HepG2 (cell line): ENCODE measurements around the gene MBOAT7. TPM values are rescaled to one million over a fixed set of nuclear protein-coding genes. Genes with fewer than 3 reads are reported as not detected.

ENCODE experiments used
- FOXA3 ChIP-seq: IDR thresholded peaks from 2 replicates; pipeline ENCODE4 v1.6.1; 2016; ENCODE audit warnings: missing genetic modification reagents, missing compliant biosample characterization
- HDAC1 ChIP-seq: sonication (generic); formaldehyde crosslinking; IDR thresholded peaks from 2 replicates; pipeline ENCODE4 v1.5.1; 2020; ENCODE audit warnings: mild to moderate bottlenecking, missing genetic modification reagents
- HNRNPK ChIP-seq: fragments of 200-400 bp; formaldehyde crosslinking; IDR thresholded peaks from 2 replicates; pipeline ENCODE4 v1.6.1; 2018; ENCODE audit warnings: low read length, low read depth, moderate library complexity, mild to moderate bottlenecking; ENCODE audit not compliant: poor library complexity, severe bottlenecking
- IRF2 ChIP-seq: IDR thresholded peaks from 2 replicates; pipeline ENCODE4 v1.6.1; 2018; ENCODE audit warnings: missing genetic modification reagents, missing compliant biosample characterization
- MEIS1 ChIP-seq: sonication (generic); formaldehyde crosslinking; IDR thresholded peaks from 2 replicates; pipeline ENCODE4 v1.9.0; 2021; ENCODE audit warnings: mild to moderate bottlenecking, missing genetic modification reagents, moderate library complexity, borderline replicate concordance
- REL ChIP-seq: sonication (generic); formaldehyde crosslinking; conservative IDR thresholded peaks from 2 replicates; pipeline ENCODE4 v1.8.0; 2022; ENCODE audit warnings: mild to moderate bottlenecking, missing genetic modification reagents, moderate library complexity
- REPIN1 ChIP-seq: sonication (generic); formaldehyde crosslinking; IDR thresholded peaks from 2 replicates; pipeline ENCODE4 v1.8.0; 2022; ENCODE audit warnings: missing genetic modification reagents, low read depth, mild to moderate bottlenecking, borderline replicate concordance
- SRY ChIP-seq: sonication (generic); formaldehyde crosslinking; IDR thresholded peaks from 2 replicates; pipeline ENCODE4 v1.8.0; 2022; ENCODE audit warnings: mild to moderate bottlenecking, missing genetic modification reagents
- ZEB1 ChIP-seq: IDR thresholded peaks from 2 replicates; pipeline ENCODE4 v1.6.1; 2012; ENCODE audit warnings: mild to moderate bottlenecking, low read depth, inconsistent platforms; ENCODE audit not compliant: insufficient replicate concordance
- ZKSCAN8 ChIP-seq: IDR thresholded peaks from 2 replicates; pipeline ENCODE4 v1.6.1; 2016; ENCODE audit warnings: borderline replicate concordance, missing genetic modification reagents, missing compliant biosample characterization
- ZNF558 ChIP-seq: sonication (generic); formaldehyde crosslinking; IDR thresholded peaks from 2 replicates; pipeline ENCODE4 v1.9.0; 2022; ENCODE audit warnings: mild to moderate bottlenecking, missing genetic modification reagents, borderline replicate concordance
- ZNF841 ChIP-seq: sonication (generic); formaldehyde crosslinking; IDR thresholded peaks from 2 replicates; pipeline ENCODE4 v1.8.1; 2023; ENCODE audit warnings: missing genetic modification reagents, borderline replicate concordance
- polyA plus RNA-seq, 8 experiments: library from polyadenylated mRNA; depleted of rRNA in 3 of 8; stranded (reverse) in 7 of 8; unstranded in 1 of 8; fragments of >200 nt; fragmentation: Illumina TruSeq in 4 of 8; extraction: Trizol in 4 of 8; gene quantifications; 2 replicates each; pipeline versions ENCODE4 v1.2.1 to v1.2.3, GENCODE V29; 2011 to 2016; ENCODE audit warnings: low read depth in 4 of 8, missing spikeins in 1 of 8, mixed read lengths in 1 of 8; ENCODE audit not compliant: insufficient read depth in 1 of 8
- total RNA-seq, 5 experiments: library from RNA; depleted of rRNA; stranded (reverse); fragments of >200 nt; fragmentation: Illumina TruSeq; extraction: Trizol; gene quantifications; 2 replicates each; pipeline ENCODE4 v1.2.3, GENCODE V29; 2016; ENCODE audit warnings: low read depth in 1 of 5
- TF ChIP-seq, protein P1 (sequence below): sonication (generic); formaldehyde crosslinking; IDR thresholded peaks from 2 replicates; pipeline ENCODE4 v1.4.0; 2020; ENCODE audit warnings: missing genetic modification reagents, borderline replicate concordance
- TF ChIP-seq, protein P2 (sequence below): sonication (generic); formaldehyde crosslinking; IDR thresholded peaks from 2 replicates; pipeline ENCODE4 v1.4.0; 2020; ENCODE audit warnings: missing genetic modification reagents
- TF ChIP-seq, protein P3 (sequence below): sonication (generic); formaldehyde crosslinking; IDR thresholded peaks from 2 replicates; pipeline ENCODE4 v1.5.1; 2020; ENCODE audit warnings: mild to moderate bottlenecking, missing genetic modification reagents, moderate library complexity
- TF ChIP-seq, protein P4 (sequence below): sonication (generic); formaldehyde crosslinking; conservative IDR thresholded peaks from 2 replicates; pipeline ENCODE4 v1.4.0; 2020; ENCODE audit warnings: missing genetic modification reagents
- TF ChIP-seq, protein P5 (sequence below): IDR thresholded peaks from 2 replicates; pipeline ENCODE4 v1.6.1; 2012; ENCODE audit warnings: low read depth, low read length, improper control_type of control experiment

MBOAT7 gene
- total and polyA plus RNA-seq, 2 of the 13 experiments (the other 11 are each of a cell fraction or from before 2014, with no cell fraction given) = 22.2 to 25.5 TPM

DNA sequence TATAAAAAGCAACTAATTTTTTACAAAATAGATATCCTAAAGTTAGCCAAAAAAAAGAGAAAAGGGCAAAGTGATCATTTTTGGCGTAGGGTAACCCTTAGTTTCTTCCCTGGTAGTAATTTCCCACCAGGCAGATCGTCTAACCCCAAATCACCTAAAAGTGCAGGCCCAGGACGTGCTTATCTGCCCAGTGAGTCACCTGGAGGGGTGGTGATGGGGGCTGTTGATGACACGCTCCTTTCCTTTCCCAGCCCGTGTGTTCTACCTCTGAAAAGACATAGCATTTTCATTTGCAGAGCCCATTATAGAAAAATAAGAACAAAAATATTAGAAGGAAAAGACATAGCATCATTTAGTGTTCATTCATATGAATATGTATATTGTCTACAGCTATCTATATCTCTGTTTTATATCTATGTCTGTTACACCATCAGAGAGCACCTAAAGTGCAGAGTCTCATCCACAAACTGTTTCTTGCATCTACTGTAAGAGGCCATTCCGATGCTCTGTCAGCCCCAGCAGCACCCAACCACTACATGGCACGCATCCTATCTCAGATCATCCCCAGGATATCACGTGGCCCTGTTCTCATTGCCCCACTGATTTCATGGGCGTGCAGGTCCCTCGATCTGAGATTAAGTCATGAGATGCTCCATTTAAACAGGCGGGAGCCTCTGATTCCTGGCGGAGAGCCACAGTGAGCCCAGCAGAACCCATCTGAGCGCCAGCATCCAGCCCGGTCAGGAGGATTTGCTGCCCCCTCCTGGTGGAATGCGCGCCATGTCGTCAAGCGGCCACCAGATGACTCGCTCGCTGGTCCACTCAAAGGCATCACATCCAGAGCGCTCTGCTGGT is 41.9 kb upstream of the MBOAT7 start (continued):
- TF ChIP-seq, protein P1, sequence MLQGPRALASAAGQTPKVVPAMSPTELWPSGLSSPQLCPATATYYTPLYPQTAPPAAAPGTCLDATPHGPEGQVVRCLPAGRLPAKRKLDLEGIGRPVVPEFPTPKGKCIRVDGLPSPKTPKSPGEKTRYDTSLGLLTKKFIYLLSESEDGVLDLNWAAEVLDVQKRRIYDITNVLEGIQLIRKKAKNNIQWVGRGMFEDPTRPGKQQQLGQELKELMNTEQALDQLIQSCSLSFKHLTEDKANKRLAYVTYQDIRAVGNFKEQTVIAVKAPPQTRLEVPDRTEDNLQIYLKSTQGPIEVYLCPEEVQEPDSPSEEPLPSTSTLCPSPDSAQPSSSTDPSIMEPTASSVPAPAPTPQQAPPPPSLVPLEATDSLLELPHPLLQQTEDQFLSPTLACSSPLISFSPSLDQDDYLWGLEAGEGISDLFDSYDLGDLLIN (CRISPR knock-in tag) = no peak
- TF ChIP-seq, protein P2, sequence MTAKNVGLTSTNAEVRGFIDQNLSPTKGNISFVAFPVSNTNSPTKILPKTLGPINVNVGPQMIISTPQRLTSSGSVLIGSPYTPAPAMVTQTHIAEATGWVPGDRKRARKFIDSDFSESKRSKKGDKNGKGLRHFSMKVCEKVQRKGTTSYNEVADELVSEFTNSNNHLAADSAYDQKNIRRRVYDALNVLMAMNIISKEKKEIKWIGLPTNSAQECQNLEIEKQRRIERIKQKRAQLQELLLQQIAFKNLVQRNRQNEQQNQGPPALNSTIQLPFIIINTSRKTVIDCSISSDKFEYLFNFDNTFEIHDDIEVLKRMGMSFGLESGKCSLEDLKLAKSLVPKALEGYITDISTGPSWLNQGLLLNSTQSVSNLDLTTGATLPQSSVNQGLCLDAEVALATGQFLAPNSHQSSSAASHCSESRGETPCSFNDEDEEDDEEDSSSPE (CRISPR knock-in tag) = 0 out of 2 replicates have a peak, but pooled peaks have one; percentile 47
- TF ChIP-seq ZNF841 (CRISPR knock-in tag) (no peak), ZEB1 (peak; percentile 84), MEIS1 (no peak), HDAC1 (CRISPR knock-in tag) (peak; percentile 56), IRF2 (CRISPR knock-in tag) (peak; percentile 60; the same call in 1 of the 2 replicates), HNRNPK (no peak), ZKSCAN8 (CRISPR knock-in tag) (0 out of 2 replicates have a peak, but pooled peaks have one; percentile 23), FOXA3 (peak; percentile 40), ZNF558 (CRISPR knock-in tag) (no peak), REPIN1 (CRISPR knock-in tag) (peak; percentile 64; the same call in 1 of the 2 replicates), SRY (CRISPR knock-in tag) (peak; percentile 35; the same call in 1 of the 2 replicates), REL (CRISPR knock-in tag) (peak; percentile 52; the same call in 1 of the 2 replicates)
- TF ChIP-seq, protein P3, sequence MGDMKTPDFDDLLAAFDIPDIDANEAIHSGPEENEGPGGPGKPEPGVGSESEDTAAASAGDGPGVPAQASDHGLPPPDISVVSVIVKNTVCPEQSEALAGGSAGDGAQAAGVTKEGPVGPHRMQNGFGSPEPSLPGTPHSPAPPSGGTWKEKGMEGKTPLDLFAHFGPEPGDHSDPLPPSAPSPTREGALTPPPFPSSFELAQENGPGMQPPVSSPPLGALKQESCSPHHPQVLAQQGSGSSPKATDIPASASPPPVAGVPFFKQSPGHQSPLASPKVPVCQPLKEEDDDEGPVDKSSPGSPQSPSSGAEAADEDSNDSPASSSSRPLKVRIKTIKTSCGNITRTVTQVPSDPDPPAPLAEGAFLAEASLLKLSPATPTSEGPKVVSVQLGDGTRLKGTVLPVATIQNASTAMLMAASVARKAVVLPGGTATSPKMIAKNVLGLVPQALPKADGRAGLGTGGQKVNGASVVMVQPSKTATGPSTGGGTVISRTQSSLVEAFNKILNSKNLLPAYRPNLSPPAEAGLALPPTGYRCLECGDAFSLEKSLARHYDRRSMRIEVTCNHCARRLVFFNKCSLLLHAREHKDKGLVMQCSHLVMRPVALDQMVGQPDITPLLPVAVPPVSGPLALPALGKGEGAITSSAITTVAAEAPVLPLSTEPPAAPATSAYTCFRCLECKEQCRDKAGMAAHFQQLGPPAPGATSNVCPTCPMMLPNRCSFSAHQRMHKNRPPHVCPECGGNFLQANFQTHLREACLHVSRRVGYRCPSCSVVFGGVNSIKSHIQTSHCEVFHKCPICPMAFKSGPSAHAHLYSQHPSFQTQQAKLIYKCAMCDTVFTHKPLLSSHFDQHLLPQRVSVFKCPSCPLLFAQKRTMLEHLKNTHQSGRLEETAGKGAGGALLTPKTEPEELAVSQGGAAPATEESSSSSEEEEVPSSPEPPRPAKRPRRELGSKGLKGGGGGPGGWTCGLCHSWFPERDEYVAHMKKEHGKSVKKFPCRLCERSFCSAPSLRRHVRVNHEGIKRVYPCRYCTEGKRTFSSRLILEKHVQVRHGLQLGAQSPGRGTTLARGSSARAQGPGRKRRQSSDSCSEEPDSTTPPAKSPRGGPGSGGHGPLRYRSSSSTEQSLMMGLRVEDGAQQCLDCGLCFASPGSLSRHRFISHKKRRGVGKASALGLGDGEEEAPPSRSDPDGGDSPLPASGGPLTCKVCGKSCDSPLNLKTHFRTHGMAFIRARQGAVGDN (CRISPR knock-in tag) = peak; percentile 73
- TF ChIP-seq, protein P4, sequence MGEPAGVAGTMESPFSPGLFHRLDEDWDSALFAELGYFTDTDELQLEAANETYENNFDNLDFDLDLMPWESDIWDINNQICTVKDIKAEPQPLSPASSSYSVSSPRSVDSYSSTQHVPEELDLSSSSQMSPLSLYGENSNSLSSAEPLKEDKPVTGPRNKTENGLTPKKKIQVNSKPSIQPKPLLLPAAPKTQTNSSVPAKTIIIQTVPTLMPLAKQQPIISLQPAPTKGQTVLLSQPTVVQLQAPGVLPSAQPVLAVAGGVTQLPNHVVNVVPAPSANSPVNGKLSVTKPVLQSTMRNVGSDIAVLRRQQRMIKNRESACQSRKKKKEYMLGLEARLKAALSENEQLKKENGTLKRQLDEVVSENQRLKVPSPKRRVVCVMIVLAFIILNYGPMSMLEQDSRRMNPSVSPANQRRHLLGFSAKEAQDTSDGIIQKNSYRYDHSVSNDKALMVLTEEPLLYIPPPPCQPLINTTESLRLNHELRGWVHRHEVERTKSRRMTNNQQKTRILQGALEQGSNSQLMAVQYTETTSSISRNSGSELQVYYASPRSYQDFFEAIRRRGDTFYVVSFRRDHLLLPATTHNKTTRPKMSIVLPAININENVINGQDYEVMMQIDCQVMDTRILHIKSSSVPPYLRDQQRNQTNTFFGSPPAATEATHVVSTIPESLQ (CRISPR knock-in tag) = no peak
- TF ChIP-seq, protein P5, sequence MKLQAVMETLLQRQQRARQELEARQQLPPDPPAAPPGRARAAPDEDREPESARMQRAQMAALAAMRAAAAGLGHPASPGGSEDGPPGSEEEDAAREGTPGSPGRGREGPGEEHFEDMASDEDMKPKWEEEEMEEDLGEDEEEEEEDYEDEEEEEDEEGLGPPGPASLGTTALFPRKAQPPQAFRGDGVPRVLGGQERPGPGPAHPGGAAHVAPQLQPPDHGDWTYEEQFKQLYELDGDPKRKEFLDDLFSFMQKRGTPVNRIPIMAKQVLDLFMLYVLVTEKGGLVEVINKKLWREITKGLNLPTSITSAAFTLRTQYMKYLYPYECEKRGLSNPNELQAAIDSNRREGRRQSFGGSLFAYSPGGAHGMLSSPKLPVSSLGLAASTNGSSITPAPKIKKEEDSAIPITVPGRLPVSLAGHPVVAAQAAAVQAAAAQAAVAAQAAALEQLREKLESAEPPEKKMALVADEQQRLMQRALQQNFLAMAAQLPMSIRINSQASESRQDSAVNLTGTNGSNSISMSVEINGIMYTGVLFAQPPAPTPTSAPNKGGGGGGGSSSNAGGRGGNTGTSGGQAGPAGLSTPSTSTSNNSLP = 0 out of 2 replicates have a peak, but pooled peaks have one; percentile 15
